ENCODE data around the gene CUL1.

The CUL1 gene

DNA sequence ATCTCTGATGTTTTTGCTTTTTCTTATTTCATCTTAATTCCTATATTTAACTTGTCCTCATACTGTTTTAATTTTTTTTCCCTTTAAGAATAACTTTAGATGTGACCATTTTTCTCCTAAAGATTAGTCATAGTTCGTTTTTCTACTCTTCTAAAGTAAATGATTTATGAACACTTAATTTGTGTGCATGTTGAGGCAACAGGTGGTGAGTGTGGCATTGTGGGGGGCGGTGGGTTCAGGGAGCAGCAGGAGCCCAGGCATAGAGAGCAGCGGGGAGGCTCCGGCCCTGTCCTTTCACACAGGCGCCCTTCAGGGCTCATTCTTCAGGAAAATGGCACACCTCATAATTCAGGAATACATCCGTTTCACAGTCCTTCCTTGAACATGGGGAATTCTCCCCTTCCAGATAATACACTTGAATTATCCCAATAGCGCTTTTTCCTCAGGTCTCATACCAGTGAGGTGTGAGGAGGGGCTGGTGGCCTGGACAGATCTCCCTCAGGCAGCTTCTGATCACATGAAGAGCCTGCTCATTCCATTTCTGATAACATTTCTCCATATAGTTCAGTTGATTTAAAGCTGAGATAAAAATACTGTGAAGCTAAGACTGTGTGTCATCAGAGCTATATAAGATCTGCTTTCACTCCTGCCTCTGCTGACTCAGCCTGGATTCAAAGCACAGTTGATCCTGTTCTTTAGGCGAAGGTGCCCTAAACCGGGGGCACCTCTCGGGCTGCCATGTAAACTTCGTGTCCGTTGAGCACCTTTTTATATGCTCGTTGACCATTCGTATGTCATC, 40.2 kb downstream of the CUL1 start:
- TF ChIP-seq, protein P1, sequence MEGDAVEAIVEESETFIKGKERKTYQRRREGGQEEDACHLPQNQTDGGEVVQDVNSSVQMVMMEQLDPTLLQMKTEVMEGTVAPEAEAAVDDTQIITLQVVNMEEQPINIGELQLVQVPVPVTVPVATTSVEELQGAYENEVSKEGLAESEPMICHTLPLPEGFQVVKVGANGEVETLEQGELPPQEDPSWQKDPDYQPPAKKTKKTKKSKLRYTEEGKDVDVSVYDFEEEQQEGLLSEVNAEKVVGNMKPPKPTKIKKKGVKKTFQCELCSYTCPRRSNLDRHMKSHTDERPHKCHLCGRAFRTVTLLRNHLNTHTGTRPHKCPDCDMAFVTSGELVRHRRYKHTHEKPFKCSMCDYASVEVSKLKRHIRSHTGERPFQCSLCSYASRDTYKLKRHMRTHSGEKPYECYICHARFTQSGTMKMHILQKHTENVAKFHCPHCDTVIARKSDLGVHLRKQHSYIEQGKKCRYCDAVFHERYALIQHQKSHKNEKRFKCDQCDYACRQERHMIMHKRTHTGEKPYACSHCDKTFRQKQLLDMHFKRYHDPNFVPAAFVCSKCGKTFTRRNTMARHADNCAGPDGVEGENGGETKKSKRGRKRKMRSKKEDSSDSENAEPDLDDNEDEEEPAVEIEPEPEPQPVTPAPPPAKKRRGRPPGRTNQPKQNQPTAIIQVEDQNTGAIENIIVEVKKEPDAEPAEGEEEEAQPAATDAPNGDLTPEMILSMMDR (conservative IDR thresholded peaks at IDR 0.05) = no peak
- TF ChIP-seq ZFX (IDR thresholded peaks at IDR 0.05) = no peak
- no peak overlapping the region for H3K27ac ChIP-seq

GRCh38 chr7:148746135-148746534, 47.4 kb downstream of the CUL1 start:
- H3K27ac ChIP-seq = no peak overlapping the region
- TF ChIP-seq ZFX (IDR thresholded peaks at IDR 0.05) = no peak
- TF ChIP-seq, protein P1 (conservative IDR thresholded peaks at IDR 0.05) = no peak

- no peak for TF ChIP-seq ZFX (IDR thresholded peaks at IDR 0.05)
- TF ChIP-seq, protein P1 (conservative IDR thresholded peaks at IDR 0.05) = no peak
- H3K27ac ChIP-seq = no peak overlapping the region
Measured at GRCh38 chr7:148747274-148747673, 48.6 kb downstream of the CUL1 start.

DNA sequence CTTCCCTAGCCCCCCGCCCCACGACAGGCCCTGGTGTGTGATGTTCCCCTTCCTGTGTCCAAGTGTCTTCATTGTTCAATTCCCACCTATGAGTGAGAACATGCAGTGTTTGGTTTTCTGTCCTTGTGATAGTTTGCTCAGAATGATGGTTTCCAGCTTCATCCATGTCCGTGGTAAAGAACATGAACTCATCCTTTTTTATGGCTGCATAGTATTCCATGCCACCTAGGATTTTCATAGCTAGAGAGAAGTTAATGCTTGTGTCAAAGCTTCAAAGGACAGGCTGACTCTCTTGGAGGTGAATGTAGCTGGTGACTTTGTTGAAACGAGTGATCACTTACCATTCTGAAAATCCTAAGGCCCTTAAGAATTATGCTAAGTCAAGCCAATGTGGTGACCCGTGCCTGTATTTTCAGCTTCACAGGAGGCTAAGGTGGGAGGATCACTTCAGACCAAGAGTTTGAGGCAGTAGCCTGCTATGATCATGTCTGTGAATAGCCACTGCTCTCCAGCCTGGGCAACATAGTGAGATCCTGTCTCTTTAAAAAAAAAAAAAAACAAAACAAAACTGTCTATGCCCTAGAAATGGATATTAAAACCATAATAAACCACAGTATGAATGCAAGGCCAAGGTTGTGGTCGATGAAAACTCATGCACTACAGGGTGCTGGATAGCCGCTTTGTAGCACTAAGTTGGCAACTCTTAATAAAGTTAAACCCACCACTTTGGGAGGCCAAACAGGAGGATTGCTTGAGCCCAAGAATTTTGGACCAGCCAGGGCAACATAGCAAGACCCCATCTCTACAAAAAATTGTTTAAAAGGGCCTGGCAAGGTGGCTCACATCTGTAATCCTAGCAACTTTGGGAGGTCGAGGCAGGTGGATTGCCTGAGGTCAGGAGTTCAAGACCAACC, 52.0 kb downstream of the CUL1 start:
- TF ChIP-seq, protein P1 (conservative IDR thresholded peaks at IDR 0.05) = no peak
- no peak for TF ChIP-seq ZFX (IDR thresholded peaks at IDR 0.05)
- H3K27ac ChIP-seq = no peak overlapping the region

- no peak overlapping the region for H3K27ac ChIP-seq
- TF ChIP-seq, protein P1 (conservative IDR thresholded peaks at IDR 0.05) = no peak
- no peak for TF ChIP-seq ZFX (IDR thresholded peaks at IDR 0.05)
Measured at GRCh38 chr7:148753224-148753623, 54.5 kb downstream of the CUL1 start.

GRCh38 chr7:148754912-148755311, 56.2 kb downstream of the CUL1 start:
- no peak for TF ChIP-seq ZFX (IDR thresholded peaks at IDR 0.05)
- TF ChIP-seq, protein P1 (conservative IDR thresholded peaks at IDR 0.05) = no peak

More at GRCh38 chr7:148754912-148755311, 56.2 kb downstream of the CUL1 start:
- no peak overlapping the region for H3K27ac ChIP-seq
